Activated naive CD4-positive, alpha-beta T cell (primary cell): ENCODE data around the gene RNF11.
"Not testable (repeated sequence)": the region's sequence is repeated elsewhere in the genome, so short reads cannot be mapped to it uniquely, and the experiment has no call there.

Experiments used
- DNase-seq, 4 experiments: peaks; one replicate each; lab custom pipeline; 2025; lab: John Stamatoyannopoulos, UW

RNF11 gene

DNA sequence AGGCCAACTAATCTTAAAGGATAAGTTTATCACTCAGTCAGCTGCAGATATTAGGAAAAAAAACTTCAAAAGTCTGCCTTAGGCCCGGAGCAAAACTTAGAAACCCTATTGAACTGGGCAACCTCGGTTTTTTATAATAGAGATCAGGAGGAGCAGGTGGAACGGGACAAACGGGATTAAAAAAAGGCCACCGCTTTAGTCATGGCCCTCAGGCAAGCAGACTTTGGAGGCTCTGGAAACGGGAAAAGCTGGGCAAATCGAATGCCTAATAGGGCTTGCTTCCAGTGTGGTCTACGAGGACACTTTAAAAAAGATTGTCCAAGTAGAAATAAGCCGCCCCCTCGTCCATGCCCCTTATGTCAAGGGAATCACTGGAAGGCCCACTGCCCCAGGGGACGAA, 7.6 kb upstream of the RNF11 start:
- not testable (repeated sequence) for DNase-seq

DNA sequence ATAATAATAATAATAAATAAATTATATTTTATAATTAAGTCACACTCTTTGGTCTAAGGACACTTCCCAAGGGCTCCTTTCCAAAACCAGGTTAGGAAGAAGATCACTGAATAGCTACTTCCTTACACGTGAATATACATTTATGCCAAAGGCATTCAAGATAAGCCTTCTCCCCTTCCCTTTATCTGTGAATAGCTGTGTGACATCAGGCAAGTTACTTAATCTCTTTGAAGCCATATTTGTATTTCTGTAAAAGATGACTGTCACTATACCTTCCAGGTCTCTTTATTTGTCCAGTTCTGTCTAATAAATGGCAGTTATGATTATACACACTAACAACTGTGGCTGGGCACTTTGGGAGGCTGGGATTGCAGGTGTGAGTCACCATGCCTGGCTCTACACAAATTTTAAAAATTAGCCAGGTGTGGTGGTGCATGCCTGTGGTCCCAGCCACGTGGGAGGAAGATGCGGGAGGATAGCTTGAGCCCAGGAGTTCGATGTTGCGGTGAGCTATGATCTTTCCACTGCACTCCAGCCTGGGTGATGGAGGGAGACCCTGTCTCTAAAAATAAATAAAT, 5.5 kb upstream of the RNF11 start:
- no peak for DNase-seq

DNA sequence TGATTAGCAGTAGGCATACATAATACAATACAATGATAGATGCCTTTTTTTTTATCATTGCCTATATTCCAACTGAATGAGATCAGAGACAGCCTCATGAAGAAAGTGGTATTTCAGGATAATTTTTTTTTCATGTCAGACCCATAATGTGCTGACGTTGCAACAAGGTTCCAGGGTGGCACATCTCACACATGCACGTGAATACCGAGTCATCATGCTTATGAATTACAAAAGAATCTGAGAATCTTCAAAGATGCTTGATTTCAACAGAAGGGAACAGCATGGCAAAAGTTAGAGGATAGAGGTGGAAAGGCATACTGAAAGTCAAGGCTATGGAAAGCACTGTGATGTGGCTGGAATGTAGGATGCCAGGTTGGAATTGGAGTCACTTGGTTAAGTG, 5.0 kb upstream of the RNF11 start:
- DNase-seq: no peak

DNA sequence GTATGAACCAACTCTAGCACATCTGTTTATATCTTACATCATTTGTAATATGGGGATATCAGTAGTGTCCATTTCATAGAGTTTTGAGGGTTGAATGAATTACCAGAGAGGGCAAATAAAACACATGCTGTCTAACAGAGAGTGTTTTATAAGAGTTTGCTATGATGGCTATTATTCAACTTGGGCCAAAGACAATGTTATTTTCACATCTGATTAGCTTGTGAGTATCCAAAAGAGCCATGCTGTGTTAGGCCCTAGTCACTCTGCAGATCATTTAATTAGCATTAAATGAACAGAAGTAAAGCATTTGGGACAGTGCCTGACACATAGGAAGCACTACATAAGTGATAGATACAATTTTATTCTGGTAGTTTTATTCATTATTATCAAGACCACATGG, 4.2 kb upstream of the RNF11 start:
- no peak for DNase-seq

DNA sequence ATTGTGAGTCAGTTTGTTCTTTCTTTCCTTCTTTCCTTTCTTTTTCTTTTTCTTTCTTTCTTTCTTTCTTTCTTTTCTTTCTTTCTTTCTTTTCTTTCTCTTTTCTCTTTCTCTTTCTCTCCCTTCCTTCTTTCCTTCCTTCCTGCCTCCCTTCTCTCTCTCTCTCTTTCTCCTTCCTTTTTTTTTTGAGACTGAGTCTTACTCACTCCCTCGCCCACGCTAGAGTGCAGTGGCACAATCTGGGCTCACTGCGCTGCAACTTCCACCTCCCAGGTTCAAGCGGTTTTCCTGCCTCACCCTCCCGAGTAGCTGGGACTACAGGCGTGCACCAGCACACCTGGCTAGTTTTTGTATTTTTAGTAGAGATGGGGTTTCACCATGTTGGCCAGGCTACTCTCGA, 1.8 kb upstream of the RNF11 start:
- DNase-seq: not testable (repeated sequence)

DNA sequence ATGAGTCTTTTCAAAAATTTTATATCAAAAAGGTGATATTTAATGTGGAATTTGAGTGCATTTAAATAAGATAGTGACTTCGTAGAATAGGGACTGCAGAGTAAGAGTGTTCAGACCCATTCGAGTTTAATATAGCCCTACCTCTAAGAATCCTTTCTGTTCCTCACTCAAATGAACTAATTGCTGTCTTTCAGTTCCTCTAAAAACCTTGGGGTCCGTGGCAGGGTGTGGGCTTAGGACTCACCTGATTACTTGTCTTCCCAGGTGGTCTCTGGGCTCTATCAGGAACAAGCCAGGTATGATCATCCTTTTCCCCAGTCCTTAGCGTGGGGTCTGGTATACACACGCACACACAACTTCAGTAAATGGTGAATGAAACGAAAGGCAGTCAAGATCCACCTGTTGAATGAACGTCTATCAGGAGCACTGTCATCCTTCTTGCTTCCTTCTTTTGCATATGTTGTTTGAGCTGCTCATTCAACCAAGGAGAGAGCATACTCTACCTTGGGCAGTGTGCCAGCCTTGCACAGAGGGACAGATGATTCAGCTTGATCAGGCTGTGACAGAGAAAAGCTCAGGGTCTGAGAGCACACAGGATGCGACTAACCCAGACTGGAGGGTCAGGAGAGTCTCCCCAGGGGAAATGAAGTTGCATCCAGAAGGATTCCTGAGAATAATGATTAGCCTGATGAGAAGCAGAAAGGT, 1.2 kb upstream of the RNF11 start:
- DNase-seq: peak in 2 of 4 experiments; percentile 28 to 41

DNA sequence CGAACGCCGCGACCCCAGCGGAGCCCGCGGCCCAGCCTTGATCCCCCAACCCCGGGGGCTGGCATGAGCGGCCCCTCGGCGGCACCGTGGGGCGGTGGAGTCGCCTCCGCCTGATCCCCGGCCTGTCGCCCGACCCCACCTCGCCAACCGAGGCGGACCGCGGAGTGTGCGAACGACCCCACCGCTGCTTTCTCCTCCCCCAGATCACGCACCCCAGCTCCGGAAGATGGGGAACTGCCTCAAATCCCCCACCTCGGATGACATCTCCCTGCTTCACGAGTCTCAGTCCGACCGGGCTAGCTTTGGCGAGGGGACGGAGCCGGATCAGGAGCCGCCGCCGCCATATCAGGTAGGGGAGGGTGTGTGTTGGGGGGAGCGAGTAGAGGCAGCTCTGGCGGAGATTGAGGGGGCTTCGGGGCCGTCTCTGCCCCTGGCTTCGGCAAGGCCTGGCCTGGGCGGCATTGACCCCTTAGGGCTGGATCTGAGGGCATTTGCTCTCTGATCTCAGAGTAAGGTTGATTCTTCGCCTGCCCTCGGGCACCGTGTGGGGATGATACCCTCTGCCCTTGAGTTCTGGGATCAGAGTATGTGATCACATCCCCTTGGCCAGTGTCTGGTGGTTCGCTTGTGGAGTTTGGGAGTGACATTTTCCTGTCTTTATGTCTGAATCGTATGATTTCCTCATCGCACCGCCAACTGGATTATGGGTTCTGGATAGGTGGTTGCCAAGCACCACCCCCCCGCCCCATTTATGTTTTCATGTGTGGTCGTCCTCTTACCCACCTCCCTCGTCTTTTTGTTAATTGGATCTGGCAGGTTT, 668 bp downstream of the RNF11 start:
- DNase-seq: peak in 3 of 4 experiments; percentile 16 to 37 (median 28)

DNA sequence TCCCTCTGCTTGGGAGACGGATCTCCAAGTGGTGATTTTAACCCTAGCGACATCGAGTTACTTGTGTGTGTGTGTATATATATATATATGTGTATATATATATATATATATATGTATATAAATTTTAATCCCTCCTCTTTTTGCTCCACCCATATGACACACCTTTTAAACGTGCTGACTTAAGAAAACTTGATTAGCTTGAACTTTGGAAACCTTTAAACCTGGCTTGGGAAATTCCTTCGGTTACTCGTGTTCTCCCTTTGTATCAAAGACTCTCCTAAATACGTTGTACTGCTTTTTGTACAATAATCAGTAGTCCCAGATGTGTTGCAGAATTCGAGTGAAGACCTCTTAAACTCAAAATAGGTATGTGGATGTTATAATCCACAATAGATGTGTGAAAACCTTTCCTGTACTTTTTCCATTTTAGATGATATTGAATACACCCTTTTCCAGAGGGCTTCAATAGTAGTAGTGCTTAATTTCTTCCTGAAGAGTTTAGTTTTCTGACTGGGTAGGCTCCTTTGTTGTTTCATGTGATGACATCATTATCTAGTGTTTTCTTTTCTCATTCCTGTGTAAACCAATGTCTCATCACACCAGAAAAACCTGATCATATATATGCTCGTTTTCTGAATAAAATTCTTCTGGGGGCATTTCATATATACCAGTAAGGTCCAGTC, 1.4 kb downstream of the RNF11 start:
- no peak for DNase-seq

DNA sequence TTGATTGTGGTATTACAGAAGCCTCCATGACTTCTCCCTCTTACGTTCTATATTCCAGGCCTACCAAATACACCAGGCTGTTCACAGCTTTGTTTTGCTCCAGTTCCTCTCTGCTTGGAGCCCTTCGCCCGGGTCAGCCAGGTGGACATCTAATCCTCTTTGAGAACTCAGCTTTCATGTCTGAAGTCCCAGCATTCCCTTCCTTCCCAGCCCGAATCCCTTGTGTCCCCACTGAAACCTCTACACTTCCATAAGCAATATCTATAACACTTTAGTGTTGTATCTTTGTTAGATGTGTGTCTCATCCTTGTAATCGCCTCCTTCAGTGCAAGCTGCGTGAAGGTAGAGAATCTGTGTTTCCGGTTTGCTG, 1.9 kb downstream of the RNF11 start:
- DNase-seq: no peak

DNA sequence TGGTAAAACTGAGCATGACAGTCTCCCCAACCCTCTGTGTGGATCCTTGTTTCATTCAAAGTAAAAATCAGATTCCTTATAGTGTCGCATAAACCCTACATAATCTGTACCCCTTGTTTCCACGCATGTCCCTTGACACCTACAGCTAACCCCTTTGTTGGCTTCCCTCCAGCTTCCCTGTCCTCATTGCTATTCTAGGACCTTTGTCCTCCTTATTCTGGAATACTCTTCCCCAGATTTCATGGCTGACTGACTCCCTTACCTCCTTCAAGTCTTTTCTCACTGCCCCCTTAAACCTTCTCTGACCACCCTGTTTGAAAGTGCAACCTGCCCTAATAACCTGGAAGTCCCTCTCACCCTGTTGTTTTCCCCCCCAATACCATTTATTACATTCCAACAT, 4.0 kb downstream of the RNF11 start:
- no peak for DNase-seq

DNA sequence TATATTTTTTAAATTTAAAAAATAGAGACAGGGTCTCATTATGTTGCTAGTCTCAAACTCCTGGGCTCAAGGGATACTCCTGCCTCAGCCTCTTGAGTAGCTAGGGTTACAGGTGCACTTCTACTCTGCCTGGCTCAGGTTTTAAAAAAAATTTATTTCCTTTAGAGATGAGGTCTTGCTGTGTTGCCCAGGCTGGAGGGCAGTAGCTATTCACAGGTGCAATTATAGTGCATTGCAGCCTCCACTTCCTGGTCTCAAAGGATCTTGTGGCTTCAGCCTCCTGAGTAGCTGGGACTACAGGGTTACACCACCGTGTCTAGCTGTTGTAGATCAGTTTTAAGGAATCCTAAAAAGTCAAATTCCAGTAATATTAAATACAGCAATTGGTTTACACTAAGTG, 5.0 kb downstream of the RNF11 start:
- no peak for DNase-seq

DNA sequence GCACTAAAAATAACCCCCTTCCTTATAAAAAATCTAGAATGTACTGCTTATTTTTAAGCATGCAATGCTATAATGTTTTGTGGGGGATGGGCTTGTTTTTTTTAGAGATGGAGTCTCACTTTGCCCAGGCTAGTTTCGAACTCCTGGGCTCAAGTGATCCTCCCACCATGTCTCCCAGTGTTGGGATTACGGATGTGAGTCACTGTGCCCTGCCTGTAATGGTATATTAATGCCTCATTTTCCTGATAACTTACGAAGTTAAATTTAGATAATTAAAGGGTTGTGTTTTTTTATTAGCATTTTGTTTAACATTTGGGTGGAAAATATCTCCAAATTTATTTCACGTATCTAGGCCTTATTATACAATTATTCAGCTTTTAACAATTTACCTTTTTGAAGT, 6.5 kb downstream of the RNF11 start:
- no peak for DNase-seq

DNA sequence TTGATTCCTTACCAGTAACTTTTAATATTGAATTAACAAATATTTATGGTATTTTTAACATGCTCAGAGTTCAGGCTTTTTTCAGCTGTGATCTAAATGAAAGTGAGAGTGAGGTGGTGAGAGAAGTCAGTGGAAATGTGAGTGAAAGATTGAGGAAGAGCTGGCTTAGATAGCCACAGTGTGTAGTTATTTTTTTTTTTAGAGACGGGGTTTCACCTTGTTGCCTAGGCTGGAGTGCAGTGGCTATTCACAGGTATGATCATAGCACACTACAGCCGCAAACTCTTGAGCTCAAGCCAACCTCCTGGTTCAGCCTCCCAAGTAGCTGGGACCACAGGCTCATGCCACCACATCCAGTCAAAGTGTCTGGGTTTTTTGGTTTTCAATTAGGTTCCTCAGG, 10.9 kb downstream of the RNF11 start:
- no peak for DNase-seq

DNA sequence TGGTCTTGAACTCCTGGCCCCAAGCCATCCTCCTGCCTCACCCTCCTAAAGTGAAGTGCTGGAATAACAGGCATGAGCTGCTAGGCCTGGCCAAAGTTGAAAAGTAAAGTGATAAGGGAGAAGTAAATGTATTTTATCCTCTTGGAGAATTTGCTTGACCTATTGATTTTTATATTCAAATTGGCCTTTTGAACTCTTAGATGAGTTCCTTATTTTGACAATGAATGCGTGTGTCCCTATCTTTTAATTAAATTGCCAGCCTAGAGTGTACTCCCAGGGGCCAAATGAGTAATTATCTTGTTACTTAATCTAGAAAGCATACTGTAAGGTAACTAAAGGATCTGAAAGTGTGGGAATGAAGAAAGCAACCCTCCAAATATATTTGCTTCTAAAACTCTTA, 11.4 kb downstream of the RNF11 start:
- no peak for DNase-seq

DNA sequence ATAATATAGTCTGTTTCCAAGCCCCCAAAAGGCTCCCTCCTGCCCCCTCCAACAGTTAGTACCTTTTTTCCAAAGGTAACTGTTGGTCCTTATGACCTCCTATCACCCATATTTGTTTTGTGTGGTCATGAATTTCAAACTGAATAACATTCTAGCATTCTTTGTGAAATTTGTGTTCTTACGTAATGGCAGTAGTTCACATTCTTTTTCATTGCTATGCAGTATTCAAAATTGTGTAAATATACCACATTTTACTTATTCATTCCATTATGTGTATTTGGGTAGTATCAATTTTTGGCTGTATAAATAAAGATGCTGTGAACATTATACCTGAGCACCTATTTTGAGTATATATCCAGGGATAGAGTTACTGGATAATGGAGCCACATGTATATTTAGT, 13.4 kb downstream of the RNF11 start:
- DNase-seq: no peak

DNA sequence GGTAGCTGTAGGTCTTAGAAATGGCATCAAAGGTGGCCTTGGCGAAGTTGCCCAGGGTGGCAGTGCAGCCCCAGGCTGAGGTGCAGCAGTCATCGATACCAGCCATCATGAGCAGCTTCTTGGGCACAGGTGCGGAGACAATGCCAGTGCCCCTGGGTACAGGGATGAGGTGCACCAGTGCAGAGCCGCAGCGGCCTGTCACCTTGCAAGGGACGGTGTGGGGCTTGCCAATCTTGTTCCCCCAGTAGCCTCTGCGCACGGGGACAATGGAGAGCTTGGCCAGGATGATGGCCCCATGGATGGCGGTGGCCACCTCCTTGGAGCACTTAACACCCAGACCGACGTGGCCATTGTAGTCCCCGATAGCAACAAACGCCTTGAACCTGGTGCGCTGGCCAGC, 14.7 kb downstream of the RNF11 start:
- not testable (repeated sequence) for DNase-seq

DNA sequence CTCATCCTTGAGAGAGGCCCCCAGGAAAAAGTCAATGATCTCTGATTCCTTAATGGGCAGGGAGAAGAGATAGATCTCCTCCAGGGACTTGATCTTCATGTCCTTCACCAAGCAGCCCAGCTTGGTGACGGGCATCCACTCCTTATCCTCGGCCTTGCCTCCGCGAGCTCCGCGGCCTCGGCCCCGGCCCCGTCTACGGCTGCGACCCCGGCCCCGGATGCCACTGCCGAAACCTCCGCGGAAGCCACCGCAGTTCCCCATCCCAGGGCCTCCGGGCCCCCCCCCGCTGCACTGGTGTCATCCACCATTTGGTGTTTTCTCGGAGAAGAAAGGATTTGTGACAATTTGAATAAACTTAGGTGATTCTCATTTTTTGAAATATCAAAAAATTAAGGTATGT, 15.1 kb downstream of the RNF11 start:
- DNase-seq: not testable (repeated sequence)

DNA sequence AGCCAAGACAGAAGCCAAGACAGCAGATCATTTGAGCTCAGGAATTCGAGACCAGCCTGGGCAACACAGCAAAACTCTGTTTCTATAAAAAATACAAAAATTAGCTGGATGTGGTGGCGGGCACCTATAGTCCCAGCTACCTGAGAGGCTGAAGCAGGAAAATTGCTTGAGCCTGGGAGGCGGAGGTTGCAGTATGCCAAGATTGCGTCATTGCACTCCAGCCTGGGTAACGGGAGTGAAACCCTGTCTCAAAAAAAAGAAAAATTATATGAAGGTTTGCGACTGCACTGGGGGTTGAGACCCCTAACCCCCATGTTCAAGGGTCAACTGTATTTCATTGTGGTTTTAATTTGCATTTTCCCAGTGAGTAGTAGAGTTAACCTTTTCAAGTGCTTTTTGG, 16.3 kb downstream of the RNF11 start:
- no peak for DNase-seq

DNA sequence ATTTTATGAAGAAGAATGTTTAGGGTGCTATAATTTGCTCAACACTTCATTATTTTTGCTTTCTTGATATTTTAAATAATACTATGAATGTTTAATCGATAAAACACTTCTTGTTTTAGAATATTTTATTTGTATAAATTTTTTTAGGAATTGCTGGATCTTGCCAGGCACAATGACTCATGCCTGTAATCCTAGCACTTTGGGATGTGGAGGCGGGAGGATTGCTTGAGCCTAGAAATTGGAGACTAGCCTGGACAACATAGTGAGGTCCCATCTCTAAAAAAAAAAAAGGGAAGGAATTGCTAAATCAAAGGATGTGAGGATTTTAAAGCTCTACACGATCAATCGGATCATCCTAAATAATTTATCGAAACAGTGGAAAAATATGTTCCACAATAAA, 17.6 kb downstream of the RNF11 start:
- DNase-seq: no peak

DNA sequence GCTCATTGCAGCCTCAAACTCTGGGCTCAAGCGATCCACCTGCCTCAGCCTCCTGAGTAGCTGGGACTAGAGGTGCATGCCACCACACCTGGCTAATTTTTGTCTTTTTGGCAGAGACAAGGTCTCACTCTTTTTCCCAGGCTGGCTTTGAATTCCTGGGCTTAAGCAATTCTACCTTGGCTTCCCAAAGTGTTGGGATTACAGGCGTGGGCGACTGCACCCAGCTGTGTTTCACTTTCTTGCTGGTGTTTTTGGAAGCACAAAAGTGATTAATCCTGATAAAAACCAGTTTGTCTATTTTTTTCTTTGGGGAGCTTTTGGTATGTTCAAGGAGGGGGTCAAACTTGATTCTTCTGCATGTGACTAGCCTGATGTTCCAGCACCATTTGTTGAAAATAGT, 19.3 kb downstream of the RNF11 start:
- DNase-seq: no peak

DNA sequence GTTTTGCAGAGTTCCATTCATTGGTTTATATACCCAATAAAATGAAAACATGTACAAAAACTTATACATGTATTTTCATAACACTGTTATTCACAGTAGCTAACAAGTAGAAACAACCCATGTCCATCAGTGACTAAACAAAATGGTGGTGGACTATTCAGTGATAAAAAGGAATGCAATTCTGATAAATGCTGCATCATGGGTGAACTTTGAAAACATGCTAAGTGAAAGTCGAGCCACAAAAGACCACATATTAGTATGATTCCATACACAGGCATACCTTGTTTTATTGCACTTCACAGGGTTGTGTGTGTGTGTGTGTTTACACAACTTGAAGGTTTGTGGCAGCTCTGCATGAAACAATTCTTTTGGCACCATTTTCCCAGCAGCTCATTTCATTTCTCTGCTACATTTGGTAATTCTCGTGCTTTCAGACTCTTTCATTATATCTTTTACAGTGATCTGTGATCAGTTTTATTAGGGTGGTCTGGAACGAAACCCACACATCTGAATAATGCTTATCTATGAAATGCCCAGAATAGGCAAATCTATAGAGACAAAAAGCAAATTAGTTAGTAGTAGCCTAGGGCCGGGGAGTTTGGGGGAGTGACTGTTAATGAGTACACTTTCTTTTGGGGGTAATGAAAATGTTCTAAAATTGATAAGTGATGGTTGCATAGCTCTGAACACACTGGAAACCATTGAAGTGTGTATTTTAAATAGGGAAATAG, 27.2 kb downstream of the RNF11 start:
- no peak for DNase-seq

DNA sequence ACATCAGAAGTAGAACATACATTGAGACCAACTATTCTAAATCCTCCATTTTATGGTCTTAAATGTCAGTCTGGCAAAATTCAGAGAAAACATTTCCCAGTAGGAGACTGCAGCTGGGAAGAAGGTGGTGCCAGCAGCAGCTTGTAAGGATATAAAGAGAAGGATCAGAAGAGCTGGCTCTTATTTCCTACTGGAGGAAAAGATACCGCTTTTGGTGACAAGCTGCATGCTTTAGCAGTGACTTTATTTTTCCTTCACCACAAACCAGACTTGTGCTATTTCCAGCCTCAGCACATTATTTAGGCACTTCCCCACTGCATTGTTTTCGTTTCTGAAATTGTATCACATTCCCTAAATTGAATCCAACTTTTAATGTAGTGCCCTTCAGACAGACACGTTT, 28.4 kb downstream of the RNF11 start:
- DNase-seq: no peak
